ENCODE results near the gene ANO6.

Gene ANO6

DNA sequence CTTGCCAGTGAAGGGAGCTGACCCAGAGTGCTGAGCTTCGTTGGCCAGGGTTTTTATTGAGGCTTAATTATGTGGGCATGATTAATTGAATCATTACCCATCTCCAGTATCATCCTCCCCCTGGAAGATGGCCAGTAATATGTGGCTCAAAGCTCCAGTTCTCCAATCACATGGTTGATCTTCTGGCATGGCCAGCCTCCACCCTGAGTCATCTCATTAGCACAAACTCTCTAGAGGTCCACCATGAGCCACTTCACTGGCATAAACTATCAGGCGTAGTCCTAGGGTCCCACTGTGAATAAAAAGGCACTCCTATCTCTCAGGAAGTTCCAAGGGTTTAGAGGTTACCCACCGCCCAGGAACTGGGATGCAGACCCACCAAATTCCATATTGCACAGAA is 135.0 kb downstream of the ANO6 start:
- no peaks in the 10 kb centered on the region for H3K9me3 Mint-ChIP-seq

DNA sequence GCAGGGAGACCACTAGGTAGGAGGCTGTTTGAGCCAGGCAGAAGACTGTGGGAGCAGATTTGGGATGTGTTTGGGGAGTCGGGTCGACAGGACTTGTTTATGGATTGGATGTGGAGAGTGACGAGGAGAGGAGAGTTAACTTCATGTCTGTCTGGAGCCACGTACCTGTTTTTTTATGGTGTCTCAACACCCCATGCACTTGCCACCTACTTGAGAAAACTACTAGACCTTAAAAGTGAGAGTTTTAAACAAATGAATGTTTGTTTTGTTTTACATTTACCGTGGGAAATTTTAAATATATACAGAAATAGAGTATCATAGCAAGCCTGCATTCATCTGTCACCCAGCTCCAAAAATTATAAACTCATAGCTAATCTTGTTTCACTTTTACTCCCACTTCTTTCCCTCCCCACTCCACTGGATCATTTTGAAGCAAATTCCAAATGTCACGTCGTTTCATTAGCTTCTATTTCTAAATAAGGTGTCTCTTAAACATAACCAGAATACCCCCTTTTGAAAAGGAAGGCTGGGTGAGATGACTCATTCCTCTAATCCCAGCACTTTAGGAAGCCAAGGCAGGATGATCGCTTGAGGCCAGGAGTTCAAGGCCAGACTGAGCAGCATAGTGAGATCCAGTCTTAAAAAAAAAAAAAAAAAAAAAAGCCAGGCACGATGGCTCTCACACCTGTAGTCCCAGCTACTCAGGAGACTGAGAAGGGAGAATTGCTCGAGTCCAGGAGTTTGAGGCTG is 136.2 kb downstream of the ANO6 start:
- H3K27ac Mint-ChIP-seq: peak overlapping the region; percentile 0
- ATAC-seq: no peak
- H3K4me1 Mint-ChIP-seq: peaks cover 11% of the 10 kb centered on the region

More for the DNA sequence above, 135.0 kb downstream of the ANO6 start:
- ATAC-seq: no peak
- H3K27ac Mint-ChIP-seq: no peak overlapping the region
- peaks cover 48% of the 10 kb centered on the region for H3K36me3 Mint-ChIP-seq
- peaks cover 11% of the 10 kb centered on the region for H3K4me1 Mint-ChIP-seq
- no peak for DNase-seq (ENCODE audit: low spot score in 2 of 2)
- H3K4me3 Mint-ChIP-seq: no peak overlapping the region

DNA sequence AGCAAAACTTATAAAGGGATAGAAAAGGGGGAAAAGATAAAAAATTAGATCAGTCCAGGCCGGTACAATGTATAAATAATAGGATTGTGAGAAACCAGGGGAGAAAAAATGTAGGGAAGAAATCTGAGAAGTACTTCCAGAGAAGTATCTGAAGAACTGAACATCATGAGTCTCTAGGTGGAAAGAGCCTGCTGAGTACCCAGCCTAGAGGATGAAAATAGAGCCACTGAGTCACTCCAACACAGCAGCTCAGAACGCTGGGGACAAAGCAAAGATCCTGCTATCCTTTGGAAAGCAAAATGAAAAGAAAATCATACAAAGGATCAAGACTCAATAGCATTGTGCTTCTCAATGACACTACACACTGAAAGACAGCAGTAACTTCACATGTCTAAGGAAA is 138.0 kb downstream of the ANO6 start:
- H3K27ac Mint-ChIP-seq: no peak overlapping the region
- DNase-seq (ENCODE audit: low spot score in 2 of 2) (no peak), ATAC-seq (no peak)
- peaks cover 50% of the 10 kb centered on the region for H3K36me3 Mint-ChIP-seq
- no peak overlapping the region for H3K4me3 Mint-ChIP-seq
- peaks cover 11% of the 10 kb centered on the region for H3K4me1 Mint-ChIP-seq
- H3K9me3 Mint-ChIP-seq: no peaks in the 10 kb centered on the region

More for the DNA sequence above, 136.2 kb downstream of the ANO6 start:
- no peaks in the 10 kb centered on the region for H3K9me3 Mint-ChIP-seq
- H3K4me3 Mint-ChIP-seq: no peak overlapping the region
- H3K36me3 Mint-ChIP-seq: peaks cover 47% of the 10 kb centered on the region
- DNase-seq (ENCODE audit: low spot score in 2 of 2): no peak

DNA sequence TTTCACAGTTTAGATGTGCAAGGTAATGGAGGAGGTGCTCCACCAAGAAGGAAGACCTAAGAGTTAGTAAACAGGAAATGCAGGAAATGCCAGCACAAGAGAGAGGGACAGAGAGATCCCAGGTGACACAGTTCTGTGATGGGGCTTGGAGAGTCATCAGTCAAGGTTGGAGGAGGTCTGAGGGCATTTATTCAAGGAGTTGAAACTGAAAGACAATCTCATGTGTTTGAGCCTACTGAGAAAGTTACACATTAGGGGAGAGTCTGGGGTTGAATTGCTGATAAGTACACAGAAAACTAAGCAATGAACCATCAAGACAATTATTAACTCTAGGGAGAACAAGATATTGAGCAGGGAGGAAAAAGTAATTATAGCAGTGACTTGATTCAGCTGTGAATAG is 138.5 kb downstream of the ANO6 start:
- Mint-ChIP-seq H3K27ac (peak overlapping the region; percentile 1), H3K36me3 (peaks cover 50% of the 10 kb centered on the region), H3K9me3 (no peaks in the 10 kb centered on the region), H3K4me1 (peaks cover 11% of the 10 kb centered on the region), H3K4me3 (no peak overlapping the region)
- ATAC-seq (no peak), DNase-seq (ENCODE audit: low spot score in 2 of 2) (no peak)

DNA sequence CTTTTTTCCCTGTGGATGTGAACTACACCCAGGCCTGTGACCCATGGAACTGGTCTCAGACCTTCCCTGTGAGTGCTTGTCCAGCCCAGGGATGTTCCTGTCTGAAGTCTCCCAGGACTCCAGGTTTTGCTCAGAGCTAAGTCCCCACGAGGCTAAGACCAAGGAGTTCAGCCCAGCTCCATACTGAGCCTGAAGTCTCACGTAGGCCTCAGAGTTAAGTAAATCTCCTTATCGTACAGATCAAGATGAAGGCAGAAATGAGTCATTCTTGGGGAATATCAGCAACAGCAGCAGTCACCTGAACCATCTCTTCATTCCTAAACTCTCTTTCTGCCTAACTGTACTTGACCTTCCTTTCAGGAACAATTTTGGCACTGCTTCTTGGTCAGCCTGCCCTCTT is 139.8 kb downstream of the ANO6 start:
- DNase-seq (ENCODE audit: low spot score in 2 of 2) (no peak), ATAC-seq (no peak)
- Mint-ChIP-seq H3K4me1 (peaks cover 11% of the 10 kb centered on the region), H3K4me3 (no peak overlapping the region), H3K36me3 (peaks cover 48% of the 10 kb centered on the region), H3K27ac (peak overlapping the region; percentile 70), H3K9me3 (no peaks in the 10 kb centered on the region)

DNA sequence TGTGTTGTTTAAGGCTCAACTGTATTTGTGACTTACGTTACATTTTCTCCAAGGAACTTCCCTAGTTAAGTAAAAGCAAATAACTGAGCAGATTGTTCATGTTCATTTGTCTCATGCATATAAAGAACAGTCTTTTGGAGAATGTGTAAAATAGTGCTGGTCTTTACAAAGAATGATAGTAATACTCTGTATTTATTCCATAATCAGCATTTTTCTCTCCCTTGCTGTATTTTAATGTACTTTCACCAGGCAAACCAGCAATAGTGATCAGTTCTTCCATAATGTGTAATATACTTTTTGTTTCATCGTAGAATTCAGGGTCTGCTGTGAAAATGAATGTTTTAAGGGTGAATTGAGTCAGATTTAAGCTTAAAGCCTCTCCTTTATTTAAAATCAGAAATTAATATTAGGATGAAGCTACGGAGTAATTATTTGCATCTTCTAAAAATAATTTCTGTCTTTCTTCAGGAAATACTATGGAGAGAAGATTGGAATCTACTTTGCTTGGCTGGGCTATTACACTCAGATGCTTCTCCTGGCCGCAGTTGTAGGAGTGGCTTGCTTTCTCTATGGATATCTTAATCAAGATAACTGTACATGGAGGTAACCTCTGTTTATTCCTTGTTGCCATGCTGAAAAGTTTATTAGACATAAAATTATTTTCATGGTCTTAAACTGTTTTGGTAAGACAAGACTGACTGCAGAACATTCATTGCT is 141.1 kb downstream of the ANO6 start:
- H3K36me3 Mint-ChIP-seq: peaks cover 41% of the 10 kb centered on the region
- H3K4me3 Mint-ChIP-seq: no peak overlapping the region
- H3K27ac Mint-ChIP-seq: no peak overlapping the region
- DNase-seq (ENCODE audit: low spot score in 2 of 2): no peak
- no peak for ATAC-seq
- peaks cover 11% of the 10 kb centered on the region for H3K4me1 Mint-ChIP-seq
- peaks cover 4% of the 10 kb centered on the region for H3K9me3 Mint-ChIP-seq

DNA sequence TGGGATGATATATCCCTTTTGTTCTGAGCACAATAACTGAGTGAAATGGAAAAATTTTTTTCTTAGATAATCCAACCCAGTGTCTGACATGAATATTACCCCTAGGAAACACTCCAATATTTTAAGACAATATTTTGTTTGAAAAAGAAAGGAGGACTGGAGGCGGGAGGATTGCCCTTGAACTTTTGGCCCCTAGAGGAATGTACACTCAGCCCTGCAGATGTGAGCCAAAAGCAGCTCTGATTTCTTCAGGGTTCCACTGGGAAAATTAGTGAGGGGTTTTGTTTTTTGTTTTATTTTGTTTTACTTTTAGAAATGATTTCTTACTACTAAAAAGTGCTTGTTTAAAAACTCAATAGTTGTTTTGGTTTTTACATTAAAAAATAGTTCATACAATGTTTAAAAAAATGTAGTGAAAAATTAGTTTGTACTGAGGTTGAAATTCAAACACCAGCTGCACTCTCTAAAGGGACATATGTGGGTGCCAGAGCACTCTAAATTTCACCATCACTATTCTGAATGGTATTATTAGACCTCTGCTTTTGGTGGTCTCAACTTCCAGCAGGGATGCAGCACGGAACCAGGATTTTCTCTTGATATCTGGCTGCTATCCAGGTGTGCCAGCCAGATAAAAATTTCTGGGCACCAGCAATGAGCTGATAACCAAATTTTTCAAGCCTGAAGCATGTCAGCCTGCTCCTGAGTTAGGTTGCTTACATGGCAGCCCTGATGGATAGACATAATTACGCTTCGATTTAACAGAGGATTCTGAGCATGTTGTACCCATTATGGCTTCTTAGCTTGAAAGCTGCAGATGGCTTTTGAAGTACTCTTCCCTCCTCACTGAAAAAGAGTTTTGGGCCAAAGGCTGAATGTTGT is 141.9 kb downstream of the ANO6 start:
- ATAC-seq: no peak
- Mint-ChIP-seq H3K27ac (no peak overlapping the region), H3K9me3 (peaks cover 10% of the 10 kb centered on the region), H3K4me1 (peaks cover 11% of the 10 kb centered on the region), H3K36me3 (peaks cover 35% of the 10 kb centered on the region), H3K4me3 (no peak overlapping the region)
- DNase-seq (ENCODE audit: low spot score in 2 of 2): no peak

DNA sequence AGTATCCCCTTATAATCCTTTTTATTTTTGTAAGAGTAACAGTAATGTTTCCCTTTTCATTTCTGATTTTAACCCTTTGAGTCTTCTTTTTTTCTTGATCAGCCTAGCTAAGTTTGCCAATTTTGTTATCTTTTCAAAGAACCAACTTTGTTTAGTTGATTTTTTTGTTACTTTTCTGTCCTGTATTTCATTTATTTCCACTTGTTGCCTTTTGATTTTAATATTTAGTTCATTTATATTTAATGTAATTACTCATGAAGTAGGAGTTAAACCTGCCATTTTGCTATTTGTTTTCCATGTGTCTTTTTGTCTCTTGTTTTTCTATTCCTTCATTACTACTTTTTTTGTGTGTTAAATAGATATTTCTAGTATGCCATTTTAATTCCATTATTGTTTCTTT is 146.4 kb downstream of the ANO6 start:
- no peak overlapping the region for H3K27ac Mint-ChIP-seq
- peaks cover 27% of the 10 kb centered on the region for H3K9me3 Mint-ChIP-seq
- DNase-seq (ENCODE audit: low spot score in 2 of 2) (no peak), ATAC-seq (no peak)
- peaks cover 29% of the 10 kb centered on the region for H3K36me3 Mint-ChIP-seq
- no peaks in the 10 kb centered on the region for H3K4me1 Mint-ChIP-seq
- H3K4me3 Mint-ChIP-seq: no peak overlapping the region

DNA sequence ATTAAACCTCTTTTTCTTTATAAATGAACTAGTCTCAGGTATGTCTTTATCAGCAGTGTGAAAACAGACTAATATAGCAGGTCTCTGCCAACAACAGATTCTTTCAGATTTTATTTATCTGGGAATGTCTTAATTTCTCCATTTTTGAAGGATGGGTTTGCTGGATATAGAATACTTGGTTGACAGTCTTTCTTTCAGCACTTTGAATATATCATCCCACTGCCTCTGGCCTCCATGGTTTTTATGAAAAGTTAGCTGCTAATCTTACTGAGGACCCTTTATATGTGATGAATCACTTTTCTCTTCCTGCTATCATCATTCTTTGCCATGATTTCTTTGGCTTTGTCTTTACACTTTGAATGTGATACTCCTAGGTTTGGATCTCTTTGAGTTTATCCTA is 148.0 kb downstream of the ANO6 start:
- H3K9me3 Mint-ChIP-seq: peaks cover 27% of the 10 kb centered on the region
- H3K36me3 Mint-ChIP-seq: peaks cover 23% of the 10 kb centered on the region
- ATAC-seq: no peak
- no peak overlapping the region for H3K27ac Mint-ChIP-seq
- DNase-seq (ENCODE audit: low spot score in 2 of 2): no peak
- H3K4me3 Mint-ChIP-seq: no peak overlapping the region
- H3K4me1 Mint-ChIP-seq: no peaks in the 10 kb centered on the region

DNA sequence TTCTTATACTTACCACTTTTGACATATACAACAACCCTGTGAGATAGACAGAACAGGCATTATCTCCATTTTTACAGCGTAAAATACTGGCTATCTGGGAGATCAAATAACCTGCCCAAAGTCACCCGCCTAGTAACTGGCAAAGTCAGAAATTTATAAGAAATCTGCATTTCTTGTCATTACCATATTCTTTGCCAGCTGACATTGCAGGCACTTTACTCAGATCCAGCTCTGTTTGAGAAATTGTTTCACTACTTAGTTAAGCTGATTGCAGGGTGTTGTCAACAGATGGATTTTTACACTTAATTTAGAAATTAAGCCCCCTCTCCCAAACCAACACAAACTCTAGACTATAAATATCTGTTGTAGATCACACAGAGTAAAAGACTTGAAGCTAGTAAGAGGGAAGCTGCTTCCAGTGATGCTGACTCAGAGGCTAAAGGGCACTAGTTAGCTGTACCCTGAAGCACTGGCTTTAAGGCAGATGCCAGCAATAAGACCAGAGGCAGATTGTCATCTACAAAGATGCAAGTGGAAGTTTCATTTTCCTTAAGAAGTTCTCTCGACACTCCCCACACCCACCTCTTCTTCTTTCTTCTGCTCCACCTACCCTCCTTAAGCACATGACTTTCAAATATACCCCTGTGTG is 153.1 kb downstream of the ANO6 start:
- DNase-seq (ENCODE audit: low spot score in 2 of 2): no peak
- peaks cover 31% of the 10 kb centered on the region for H3K36me3 Mint-ChIP-seq
- no peaks in the 10 kb centered on the region for H3K4me1 Mint-ChIP-seq
- H3K4me3 Mint-ChIP-seq: no peak overlapping the region
- H3K9me3 Mint-ChIP-seq: peaks cover 16% of the 10 kb centered on the region
- ATAC-seq: no peak
- H3K27ac Mint-ChIP-seq: no peak overlapping the region

DNA sequence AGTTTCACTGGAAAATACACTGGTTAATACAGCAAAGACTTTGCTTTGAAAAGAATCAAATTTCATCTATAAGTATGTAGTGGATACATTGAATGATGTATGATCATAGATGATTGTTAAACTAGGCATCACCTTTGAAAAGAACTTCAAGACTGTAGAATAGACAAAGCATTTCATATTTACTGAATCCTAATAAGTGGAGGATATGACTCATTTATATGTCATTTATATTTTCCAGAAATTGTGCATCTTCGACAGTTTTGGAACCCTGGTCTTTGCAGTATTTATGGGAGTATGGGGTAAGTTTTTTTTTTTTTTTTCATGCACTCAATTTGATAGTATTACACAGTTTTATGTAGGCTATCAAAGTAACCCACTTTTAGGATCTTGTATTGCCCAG is 161.9 kb downstream of the ANO6 start:
- no peaks in the 10 kb centered on the region for H3K4me1 Mint-ChIP-seq
- H3K9me3 Mint-ChIP-seq: peaks cover 2% of the 10 kb centered on the region
- peaks cover 28% of the 10 kb centered on the region for H3K36me3 Mint-ChIP-seq
- ATAC-seq: no peak
- DNase-seq (ENCODE audit: low spot score in 2 of 2): no peak
- no peak overlapping the region for H3K4me3 Mint-ChIP-seq
- no peak overlapping the region for H3K27ac Mint-ChIP-seq

DNA sequence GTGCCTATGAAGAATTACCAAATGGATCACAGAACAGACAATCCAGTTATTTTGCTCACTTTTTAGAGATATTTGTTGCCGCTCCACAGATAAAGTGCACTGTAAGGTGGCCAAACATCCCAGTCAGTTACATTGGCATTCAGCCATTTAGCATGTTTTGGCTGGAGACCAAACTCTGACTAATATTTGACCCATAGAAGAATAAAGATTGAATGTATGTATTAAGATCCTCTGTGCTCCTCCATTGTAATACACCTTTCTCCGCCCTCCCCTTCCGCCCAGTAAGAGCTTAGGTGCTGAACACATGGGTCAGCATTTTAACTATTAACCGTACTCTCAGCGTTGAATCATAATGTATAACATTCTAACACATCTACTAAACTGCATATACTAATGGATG is 163.4 kb downstream of the ANO6 start:
- H3K9me3 Mint-ChIP-seq: no peaks in the 10 kb centered on the region
- H3K36me3 Mint-ChIP-seq: peaks cover 35% of the 10 kb centered on the region
- no peak overlapping the region for H3K4me3 Mint-ChIP-seq
- DNase-seq (ENCODE audit: low spot score in 2 of 2): no peak
- no peak for ATAC-seq
- H3K27ac Mint-ChIP-seq: no peak overlapping the region
- H3K4me1 Mint-ChIP-seq: no peaks in the 10 kb centered on the region

DNA sequence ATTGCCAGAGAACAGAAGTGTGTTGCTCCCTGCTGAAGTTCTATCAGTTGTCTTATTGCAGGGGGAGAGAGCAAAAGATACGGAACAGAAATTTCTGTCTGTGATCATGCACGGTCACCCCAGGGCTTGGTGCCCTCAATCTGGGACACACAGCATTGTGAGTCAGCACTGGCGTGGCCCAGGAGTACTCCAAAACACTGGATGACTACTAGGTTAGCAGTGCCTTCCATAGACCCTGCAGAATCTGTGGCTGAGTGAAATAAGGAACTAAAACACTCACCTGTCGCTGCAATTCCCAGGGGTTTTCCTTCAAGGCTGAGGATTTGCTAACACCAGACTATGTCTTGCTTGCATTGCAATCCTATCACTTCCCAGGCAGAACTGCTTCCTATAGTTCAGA is 165.5 kb downstream of the ANO6 start:
- H3K4me1 Mint-ChIP-seq: no peaks in the 10 kb centered on the region
- no peak overlapping the region for H3K27ac Mint-ChIP-seq

DNA sequence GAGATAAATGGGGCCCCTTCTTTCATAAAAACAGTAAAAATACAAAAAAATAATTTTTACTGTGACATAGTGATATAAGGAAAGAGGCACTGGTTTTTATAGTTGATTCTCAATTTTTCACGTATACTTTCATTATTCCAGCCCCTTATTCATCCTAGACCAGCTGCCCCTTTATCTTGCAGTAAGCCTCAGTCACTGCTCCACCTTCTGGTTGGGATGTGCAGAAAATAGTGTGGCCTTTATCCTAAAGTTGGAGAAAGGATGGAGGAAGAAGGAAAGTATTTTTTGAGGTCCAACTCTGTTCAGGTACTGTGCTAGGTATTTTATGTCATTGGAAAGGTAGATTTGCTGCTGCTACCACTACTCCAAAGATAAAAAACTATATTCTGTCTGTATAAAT is 172.7 kb downstream of the ANO6 start:
- Mint-ChIP-seq H3K9me3 (peaks cover 3% of the 10 kb centered on the region), H3K27ac (no peak overlapping the region), H3K36me3 (peaks cover 32% of the 10 kb centered on the region)

More for the DNA sequence above, 165.5 kb downstream of the ANO6 start:
- DNase-seq (ENCODE audit: low spot score in 2 of 2) (no peak), ATAC-seq (no peak)
- Mint-ChIP-seq H3K4me3 (no peak overlapping the region), H3K9me3 (no peaks in the 10 kb centered on the region), H3K36me3 (peaks cover 41% of the 10 kb centered on the region)

DNA sequence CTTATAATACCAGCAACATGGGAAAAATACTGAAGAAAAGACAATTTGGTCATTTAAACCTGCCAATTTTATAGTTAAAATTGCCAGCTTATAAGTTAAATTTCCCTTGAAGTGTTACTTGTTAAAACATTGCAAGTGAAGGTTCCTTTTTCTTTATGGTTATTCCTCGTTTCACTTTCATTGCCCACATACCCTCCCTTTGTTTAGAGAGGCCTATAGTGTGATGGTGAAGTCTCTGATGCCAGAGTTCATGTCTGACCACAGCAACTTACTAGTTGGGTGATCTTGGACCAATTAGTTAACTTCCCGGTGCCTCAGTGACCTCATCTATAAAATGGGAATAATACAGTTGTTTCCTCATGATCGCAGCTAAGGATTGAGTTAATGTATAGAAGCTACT is 173.5 kb downstream of the ANO6 start:
- Mint-ChIP-seq H3K4me3 (no peak overlapping the region), H3K27ac (no peak overlapping the region), H3K9me3 (peaks cover 9% of the 10 kb centered on the region), H3K36me3 (peaks cover 35% of the 10 kb centered on the region), H3K4me1 (no peaks in the 10 kb centered on the region)
- ATAC-seq: no peak
- no peak for DNase-seq (ENCODE audit: low spot score in 2 of 2)

More for the DNA sequence above, 172.7 kb downstream of the ANO6 start:
- no peak for ATAC-seq
- H3K4me1 Mint-ChIP-seq: no peaks in the 10 kb centered on the region
- H3K4me3 Mint-ChIP-seq: no peak overlapping the region
- no peak for DNase-seq (ENCODE audit: low spot score in 2 of 2)

Measured in stimulated activated effector memory CD8-positive, alpha-beta T cell treated with anti-CD3 and anti-CD28 coated beads, Interleukin-12 subunit alpha, Interleukin-12 subunit beta, amount 100 ng/mL, for 72 hours (primary cell).